Duodenal mucosa (tissue), 2 donors: ENCODE measurements around the gene CFAP119.

Experiments
- H3K27ac ChIP-seq: one replicate; pipeline ENCODE4 v1.7.0; 2013; ENCODE audit warnings: low read depth, low read length
- H3K27me3 ChIP-seq, 2 donors: one replicate each; pipeline ENCODE4 v1.7.0; 2013; ENCODE audit warnings: low read length in 2 of 2, control low read depth in 1 of 2; ENCODE audit not compliant: insufficient read depth in 2 of 2, control insufficient read depth in 1 of 2
- H3K36me3 ChIP-seq, 2 donors: one replicate each; pipeline ENCODE4 v1.7.0; 2013; ENCODE audit warnings: low read length in 2 of 2, control low read depth in 1 of 2; ENCODE audit not compliant: insufficient read depth in 2 of 2, control insufficient read depth in 1 of 2
- H3K4me1 ChIP-seq, 2 donors: one replicate each; pipeline ENCODE4 v1.7.0; 2013; ENCODE audit warnings: low read length in 2 of 2, control low read depth in 1 of 2; ENCODE audit not compliant: insufficient read depth in 2 of 2, control insufficient read depth in 1 of 2
- H3K4me3 ChIP-seq, 2 donors: one replicate each; pipeline ENCODE4 v1.7.0; 2013; ENCODE audit warnings: low read length in 2 of 2, low read depth in 1 of 2
- H3K9ac ChIP-seq, 2 donors: one replicate each; pipeline ENCODE4 v1.7.0; 2013; ENCODE audit warnings: low read length in 2 of 2, low read depth in 1 of 2
- H3K9me3 ChIP-seq, 2 donors: one replicate each; pipeline ENCODE4 v1.7.0; 2013; ENCODE audit warnings: low read length in 2 of 2, control low read depth in 1 of 2; ENCODE audit not compliant: control insufficient read depth in 1 of 2

CFAP119 gene

GRCh38 chr16:30710971-30711370, 50.9 kb downstream of the CFAP119 start:
- Histone ChIP-seq H3K27ac (no peak overlapping the region), H3K27me3 (no peaks in the 10 kb centered on the region), H3K9me3 (no peaks in the 10 kb centered on the region), H3K4me3 (no peak overlapping the region), H3K9ac (no peak overlapping the region), H3K36me3 (peaks cover 73 to 93% of the 10 kb centered on the region in 2 donors), H3K4me1 (no peaks in the 10 kb centered on the region)
